ENCODE results near the gene C2CD3.

- no peak for TF ChIP-seq CTCF (IDR thresholded peaks at IDR 0.05 in 8 of 11, conservative IDR thresholded peaks at IDR 0.05 in 3 of 11)
- TF ChIP-seq POLR2AphosphoS5 (IDR thresholded peaks at IDR 0.05) = no peak
- TF ChIP-seq POLR2A (IDR thresholded peaks at IDR 0.05) = no peak
These were observed 78.4 kb downstream of the C2CD3 start for GRCh38 chr11:74092425-74092824.
